Glomerular visceral epithelial cell (primary cell): ENCODE data around the gene PRM2.
"Not testable (repeated sequence)": the region's sequence is repeated elsewhere in the genome, so short reads cannot be mapped to it uniquely, and the experiment has no call there.

ENCODE experiments used
- DNase-seq: peaks from one replicate; pipeline ENCODE4 v3.0.0-alpha.2; 2016; ENCODE audit errors: extremely low spot score

Gene PRM2

GRCh38 chr16:11307639-11308492, 31.6 kb upstream of the PRM2 start:
- no peak for DNase-seq

DNA sequence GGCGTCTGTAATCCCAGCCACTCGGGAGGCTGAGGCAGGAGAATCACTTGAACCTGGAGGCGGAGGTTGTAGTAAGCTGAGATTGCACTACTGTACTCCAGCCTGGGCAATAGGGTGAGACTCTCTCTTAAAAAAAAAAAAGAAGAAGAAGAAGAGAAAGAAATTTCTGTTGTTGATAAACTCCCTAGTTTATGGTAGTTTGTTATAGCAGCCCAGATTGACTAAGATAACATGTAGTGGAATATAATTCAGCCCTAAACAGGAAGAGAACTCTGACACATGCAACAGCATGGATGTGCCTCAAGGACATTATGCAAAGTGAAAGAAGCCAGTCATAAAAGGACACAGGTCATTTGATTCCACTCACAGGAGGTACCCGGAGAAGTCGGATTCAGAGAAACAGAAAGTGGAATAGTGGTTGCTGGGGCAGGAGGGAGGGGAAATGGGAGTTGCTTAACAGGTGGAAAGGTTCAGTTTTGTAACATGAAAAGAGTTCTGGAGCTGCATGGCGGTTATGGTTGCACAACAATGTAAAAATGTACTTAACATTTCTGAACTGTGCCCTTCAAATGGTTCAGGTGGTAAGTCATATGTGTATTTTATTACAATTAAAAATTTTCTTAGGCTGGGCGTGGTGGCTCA, 30.8 kb upstream of the PRM2 start:
- DNase-seq: no peak

DNA sequence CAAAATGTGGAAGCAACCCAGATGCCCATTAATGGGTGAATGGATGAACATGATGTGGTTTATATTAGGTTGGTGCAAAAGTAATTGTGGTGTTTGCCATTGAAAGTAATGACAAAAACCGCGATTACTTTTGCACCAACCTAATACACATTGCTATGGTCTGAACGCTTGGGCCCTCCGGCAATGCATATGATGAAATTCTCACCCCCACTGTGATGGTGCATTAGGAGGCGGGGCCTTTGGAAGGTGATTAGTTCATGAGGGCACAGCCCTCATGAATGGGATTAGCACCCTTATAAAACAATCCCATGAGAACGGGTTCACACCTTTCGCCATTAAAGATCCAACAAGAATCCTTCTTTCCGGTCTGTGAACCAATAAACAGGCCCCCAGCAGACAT, 30.1 kb upstream of the PRM2 start:
- DNase-seq: no peak

DNA sequence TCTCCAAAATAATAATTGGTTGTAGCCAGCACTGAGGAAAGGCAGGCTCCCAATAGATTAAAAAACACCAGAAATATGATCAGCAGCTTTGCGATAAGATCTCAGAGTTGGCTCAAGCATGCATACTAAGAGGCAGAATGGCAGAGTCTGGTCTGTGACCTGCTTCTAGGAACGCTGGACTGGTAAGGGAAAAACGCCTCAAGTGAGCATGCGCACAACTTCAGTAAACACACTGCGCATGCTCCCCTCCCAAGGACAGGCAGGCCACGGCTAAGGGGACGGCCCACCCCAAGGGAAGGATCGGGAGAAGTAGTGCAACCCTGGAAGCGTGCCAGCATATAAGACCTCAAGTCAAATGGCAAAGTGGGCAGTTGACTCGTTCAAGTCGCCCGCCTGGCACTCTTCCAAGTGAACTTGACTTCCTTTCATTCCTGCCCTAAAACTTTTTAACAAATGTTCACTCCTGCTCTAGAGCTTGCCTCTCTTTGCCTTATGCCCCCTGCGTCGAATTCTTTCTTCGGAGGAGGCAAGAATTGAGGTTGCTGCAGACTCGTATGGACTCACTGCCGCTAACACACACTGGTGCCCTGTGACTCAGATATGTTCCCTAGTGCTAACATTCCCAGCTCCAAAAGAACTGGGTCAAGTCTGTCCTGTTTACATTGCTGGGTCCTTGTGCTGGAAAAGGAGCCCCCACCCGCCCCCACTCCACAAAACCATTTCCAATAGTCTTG, 27.3 kb upstream of the PRM2 start:
- DNase-seq: no peak

GRCh38 chr16:11302977-11303376, 26.7 kb upstream of the PRM2 start:
- no peak for DNase-seq

GRCh38 chr16:11301645-11302501, 25.6 kb upstream of the PRM2 start:
- DNase-seq: no peak

GRCh38 chr16:11300560-11300892, 24.2 kb upstream of the PRM2 start:
- DNase-seq: no peak

DNA sequence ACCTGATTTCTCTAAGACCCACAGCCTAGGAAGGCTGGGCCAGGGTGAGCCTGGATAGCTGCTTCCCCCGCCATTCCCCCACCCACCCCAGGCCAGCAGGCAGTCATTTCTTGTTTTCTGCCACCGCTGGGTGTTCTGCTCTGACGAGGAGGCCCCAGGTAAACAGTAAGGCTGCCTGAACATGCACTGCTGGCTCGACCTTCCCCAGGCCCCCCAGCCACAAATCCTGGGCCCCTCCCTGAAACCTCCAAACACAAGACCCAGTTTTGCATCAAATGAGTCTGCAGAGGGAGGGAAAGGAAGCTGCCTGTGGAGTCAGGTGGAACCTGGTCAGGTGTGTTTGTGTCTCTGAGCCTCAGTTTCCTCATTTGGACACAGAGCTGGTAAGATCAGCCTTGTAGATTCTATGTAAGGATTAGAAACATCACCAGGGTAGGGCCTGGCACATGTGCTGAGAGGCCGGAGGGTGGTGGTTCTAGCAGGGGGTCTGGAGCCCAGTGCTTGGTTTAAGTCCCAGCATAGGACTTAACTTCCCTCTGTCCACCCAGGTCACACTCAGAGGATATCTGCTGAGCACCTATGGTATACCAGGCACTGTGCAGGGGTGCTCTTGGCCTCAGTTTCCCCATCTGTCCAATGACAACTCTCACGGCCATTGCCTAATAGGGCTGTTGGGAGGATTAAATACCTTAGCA, 23.7 kb upstream of the PRM2 start:
- no peak for DNase-seq

DNA sequence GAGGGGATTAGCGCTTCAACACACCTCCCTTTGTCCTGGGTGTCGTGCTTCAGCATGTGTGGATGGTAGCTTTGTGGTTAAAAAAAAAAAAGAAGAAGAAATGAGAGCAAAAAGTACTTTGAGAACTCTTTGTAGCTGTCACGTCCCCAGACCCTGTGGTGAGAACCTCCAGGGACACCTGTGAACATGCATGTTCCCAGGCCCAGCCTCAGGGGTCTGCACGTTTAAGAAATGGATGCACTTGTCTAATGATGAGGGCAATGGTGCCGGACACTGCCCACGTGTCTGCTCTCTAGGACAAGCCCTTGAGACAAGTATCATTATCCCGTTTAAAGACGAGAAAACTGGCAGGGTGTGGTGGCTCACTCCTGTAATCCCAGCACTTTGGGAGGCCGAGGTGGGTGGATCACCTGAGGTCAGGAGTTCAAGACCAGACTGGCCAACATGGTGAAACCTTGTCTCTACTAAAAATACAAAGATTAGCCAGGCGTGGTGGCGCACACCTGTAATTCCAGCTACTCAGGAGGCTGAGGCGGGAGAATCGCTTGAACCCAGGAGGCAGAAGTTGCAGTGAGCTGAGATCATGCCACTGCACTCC, 22.8 kb upstream of the PRM2 start:
- DNase-seq: not testable (repeated sequence)

GRCh38 chr16:11298143-11298900, 22.0 kb upstream of the PRM2 start:
- no peak for DNase-seq

GRCh38 chr16:11297492-11298142, 21.3 kb upstream of the PRM2 start:
- peak; percentile 87 for DNase-seq

DNA sequence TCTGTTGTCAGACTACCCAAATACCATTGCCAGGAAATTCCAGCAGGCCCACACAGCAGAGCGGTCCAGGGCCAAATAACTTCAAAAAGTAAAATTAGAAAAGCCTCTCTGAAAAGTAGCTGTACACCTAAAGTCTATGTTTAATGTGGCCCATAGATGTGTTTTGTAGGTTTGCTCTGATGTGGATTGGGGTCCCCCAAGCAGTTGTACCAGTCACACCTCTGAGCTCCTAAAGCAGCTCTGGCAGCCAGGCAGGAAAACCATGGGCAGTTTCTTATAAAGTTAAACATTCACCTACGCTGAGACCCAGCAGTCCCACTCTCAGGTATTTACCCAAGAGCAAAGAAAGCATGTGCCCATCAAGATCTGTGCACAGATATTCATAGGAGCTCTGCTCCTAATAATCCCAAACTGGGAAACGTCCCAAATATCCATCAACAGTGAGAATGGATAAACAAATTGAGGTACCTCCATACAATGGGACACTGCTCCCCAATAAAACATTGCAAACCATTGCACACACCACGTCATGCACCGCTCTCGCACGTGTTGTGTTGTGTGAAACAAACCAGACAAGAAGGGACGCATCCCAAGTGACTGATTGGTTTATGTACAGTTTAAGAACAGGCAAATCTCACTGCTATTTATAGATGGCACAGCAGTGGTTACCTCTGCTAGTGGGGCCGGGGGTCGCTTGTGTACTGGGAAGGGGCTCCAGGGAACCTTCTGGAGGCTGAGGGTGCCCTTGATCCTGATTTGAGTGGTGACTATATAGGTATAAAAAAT, 20.6 kb upstream of the PRM2 start:
- no peak for DNase-seq

GRCh38 chr16:11296351-11296705, 20.0 kb upstream of the PRM2 start:
- DNase-seq: no peak

DNA sequence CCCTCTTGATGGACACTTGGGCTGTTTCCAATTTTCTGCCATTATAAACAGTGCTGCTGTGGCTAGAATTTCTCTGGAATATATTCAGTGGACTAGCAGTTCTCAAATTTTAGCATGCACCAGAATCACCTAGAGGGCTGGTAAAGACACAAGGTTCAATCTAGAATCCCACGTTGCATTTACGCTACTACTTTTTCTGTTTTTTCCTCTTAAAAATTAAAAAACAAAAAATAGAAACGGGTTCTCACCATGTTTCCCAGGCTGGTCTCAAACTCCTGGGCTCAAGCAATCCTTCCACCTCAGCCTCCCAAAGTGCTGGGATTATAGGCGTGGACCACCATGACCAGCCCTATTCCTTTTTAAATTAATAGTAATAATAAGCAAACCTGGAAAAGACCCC, 19.4 kb upstream of the PRM2 start:
- no peak for DNase-seq

DNA sequence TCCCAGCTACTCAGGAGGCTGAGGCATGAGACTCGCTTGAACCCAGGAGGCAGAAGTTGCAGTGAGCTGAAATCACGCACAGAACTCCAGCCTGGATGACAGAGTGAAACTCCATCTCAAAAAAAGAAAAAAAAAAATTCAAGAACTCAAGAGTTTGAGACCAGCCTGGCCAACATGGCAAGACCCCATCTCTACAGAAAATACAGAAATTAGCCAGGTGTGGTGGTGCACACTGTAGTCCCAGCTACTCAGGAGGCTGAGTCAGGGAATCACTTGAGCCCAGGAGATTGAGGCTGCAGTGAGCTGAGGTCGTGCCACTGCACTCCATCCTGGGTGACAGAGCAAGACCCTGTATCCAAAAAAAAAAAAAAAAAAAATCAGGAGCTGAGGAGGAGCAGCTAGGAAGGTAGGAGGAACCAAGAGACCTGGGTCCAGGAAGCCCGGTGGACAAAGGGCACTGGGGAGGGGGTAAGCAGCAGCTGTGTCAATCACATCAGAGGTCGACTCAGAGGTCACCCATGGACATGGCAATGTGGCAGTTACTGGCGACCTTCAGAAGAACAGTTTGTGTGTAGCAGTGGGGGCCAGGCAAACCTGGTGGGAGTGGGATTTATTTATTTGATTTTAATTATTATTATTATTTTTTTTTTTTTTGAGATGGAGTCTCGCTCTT, 15.9 kb upstream of the PRM2 start:
- no peak for DNase-seq

DNA sequence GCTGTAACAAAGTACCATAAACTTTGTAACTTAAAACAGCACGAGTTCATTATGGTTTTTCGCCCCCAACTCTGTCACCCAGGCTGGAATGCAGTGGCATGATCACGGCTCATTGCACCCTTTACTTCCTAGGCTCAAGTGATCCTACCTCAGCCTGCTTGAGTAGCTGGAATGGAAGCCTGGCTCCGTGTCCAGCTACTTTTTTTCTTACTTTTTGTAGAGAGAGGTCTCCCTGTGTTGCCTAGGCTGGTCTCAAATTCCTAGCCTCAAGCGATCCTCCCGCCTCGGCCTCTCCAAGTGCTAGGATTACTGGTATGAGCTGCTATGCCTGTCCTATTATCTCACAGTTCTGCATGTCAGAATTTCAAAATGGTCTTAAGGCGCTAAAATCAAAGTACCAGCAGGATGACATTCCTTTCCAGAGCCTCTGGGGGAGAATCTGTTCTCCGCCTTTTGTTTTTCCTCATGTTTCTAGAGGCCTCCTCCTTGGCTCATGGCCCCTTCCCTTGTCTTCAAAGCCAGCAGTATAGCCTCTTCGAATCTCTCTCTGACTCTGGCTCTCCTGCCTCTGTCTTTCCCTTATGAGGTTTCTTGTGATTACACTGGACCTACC, 14.9 kb upstream of the PRM2 start:
- DNase-seq: no peak

- DNase-seq: no peak
Measured at GRCh38 chr16:11290102-11290893, 14.0 kb upstream of the PRM2 start.
